ENCODE data around the gene PKMYT1.

The PKMYT1 gene

DNA sequence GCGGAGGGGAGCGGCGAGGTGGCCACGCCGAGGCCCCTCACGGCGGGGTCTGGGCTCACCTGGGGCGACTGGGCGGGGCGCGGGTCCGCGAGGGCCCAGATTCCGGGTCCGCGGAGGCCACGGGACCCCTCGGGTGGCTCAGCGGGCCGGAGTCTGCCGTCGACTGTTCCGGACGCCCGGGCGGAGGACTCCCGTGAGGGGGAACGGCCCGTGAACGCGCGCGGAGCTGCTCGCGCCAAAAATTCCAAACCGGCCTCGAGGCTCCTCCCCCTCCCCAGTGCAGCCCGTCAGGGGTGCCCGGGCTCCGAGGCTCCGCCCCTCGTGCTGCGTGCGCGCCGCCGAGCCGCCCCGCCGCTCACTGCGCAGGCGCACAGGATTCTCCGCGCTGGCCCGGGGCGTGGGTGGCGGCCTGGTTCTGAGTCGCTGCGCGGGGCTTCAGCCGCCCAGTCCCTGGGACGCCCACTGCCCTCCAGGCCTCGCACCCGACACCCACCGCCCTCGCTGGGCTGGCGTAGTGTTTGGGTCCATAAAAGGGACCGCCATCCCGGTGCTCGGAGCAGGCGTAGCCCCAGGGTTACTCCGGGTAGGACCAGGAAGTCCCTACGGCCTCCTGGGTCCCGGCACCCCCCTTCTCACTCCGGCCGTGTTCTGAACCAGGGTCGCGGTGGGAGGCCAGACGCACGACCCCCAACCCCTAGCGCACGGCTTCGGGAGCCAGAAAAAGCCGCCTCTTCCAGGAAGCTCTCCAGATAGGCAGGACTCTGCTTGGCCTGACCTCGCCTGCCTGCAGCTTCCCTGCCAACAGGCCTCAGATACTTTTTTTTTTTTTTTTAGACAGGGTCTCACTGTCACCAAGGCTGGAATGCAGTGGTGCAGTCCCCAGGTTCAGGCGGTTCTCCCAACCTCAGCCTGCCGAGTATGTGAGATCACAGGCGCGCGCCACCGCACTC lies at the start of gene PKMYT1:
PKMYT1 (minus strand) TSS at position 220 of the 950 bp plus-strand sequence. CDS start 789 bp downstream, outside the sequence.
- peak; percentile 94 for DNase-seq

DNA sequence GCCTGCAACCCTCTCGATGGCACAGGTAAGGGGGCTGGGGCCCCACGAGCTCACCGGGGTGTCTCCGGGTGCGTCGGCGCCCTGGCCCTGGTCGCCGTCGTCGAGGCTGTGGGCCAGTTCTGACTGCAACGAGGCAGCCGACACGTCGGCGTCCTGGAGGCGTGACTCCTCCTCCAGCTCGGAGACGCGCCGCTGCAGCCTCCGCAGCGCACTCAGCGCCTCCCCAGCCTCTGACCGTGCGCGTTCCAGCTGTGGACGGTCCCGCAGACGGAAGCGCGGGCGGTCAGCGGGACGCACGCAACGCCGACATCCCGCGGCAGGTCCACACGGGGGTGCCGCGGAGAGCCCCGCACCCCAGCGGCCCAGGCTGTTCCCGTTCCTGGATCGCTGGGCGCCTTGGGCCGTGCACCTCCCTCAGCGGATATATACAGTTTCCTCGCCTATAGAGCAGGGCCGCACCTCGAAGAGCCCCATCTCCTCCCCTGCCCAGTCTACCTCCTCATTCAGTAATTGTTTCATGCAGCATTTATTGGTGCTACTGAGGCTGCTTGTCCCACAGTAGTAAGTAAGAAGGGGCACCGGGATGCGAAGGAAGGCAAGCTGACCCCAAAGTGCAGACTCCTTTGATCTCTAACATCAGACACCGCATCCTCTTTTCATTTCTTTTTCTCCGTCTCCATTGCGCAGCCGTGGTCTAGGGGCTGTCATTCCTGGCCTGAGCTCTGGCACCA lies 49.4 kb upstream of the PKMYT1 start:
- DNase-seq = no peak

DNA sequence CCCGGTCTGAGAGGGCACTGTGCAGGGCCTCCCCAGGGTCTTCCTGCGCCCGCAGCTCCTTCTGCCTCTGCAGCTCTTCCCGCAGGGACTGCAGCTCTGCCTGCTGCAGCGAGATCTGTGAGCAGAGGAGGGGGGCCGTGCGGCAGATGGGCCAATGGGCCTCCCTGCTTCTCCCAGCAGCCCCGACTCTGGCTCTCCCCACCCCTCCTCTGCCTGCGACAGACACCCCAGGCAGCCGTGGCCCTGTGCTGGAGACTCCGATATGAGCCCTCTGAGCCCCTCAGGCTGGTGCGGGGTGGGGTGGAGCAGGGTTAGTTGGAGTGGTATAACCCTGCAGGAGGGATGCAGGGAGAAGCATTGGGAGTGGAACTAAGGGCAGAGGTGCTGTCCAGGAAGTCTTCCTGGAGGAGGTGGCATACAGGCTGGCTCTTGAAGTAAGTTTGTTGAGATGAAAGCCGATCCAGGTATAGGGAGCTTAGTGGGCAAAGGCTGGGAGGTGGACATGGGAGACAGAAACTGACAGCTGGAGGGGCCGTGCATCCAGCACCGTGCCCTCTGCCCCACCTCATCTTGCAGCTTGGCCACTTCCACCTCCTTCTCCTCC lies 48.6 kb upstream of the PKMYT1 start:
- no peak for DNase-seq

DNA sequence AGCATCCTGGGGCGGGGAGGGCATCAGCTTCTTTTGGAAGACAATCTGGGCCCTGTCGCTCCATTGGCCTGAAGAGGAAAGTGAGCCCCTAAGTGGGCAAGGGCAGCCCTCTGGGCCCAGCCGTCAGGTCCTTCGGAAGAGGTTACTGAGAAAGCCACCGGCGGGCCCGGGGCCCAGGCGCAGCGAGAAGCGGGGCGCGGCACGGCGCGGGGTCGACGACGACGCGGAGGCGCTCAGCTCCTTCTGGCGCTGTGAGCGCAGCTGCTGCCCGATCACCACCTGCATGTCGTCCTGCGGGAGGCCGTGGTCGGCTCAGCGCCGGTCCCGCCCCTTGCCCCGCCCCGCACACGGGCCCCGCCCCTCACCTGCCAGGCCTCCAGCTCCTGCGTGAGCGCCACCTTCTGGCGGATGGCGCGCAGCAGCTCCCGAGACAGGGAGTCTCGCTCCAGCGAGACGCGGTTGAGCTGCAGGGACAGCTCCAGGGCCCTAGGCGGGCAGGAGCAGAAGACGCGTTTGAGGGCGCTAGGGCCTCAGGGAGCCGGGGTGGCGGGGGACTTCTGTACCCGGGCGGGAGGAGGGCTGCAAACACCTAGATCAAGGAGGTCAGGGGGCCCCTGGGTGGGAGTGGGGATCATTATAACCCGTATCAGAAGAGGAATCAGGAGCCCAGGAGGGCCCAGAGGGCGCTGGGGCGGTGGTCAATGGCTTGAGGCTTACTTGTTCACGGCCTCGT lies 47.9 kb upstream of the PKMYT1 start:
- peak; percentile 83 for DNase-seq

DNA sequence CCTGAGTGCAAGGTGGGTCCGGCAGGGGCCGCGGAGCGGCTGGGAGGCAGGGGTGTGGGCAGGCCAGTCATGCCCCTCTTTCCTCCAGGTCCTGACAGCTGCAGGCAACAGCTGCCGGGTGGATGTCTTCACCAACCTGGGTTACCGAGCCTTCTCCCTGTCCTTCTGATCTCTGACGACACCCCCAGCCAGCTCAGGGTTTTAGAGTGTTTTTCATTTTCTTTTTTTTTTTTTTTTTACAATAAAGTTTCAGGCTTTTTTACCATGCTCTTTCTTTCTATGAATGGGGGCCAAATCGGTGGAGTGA lies 47.2 kb upstream of the PKMYT1 start:
- no peak for DNase-seq

DNA sequence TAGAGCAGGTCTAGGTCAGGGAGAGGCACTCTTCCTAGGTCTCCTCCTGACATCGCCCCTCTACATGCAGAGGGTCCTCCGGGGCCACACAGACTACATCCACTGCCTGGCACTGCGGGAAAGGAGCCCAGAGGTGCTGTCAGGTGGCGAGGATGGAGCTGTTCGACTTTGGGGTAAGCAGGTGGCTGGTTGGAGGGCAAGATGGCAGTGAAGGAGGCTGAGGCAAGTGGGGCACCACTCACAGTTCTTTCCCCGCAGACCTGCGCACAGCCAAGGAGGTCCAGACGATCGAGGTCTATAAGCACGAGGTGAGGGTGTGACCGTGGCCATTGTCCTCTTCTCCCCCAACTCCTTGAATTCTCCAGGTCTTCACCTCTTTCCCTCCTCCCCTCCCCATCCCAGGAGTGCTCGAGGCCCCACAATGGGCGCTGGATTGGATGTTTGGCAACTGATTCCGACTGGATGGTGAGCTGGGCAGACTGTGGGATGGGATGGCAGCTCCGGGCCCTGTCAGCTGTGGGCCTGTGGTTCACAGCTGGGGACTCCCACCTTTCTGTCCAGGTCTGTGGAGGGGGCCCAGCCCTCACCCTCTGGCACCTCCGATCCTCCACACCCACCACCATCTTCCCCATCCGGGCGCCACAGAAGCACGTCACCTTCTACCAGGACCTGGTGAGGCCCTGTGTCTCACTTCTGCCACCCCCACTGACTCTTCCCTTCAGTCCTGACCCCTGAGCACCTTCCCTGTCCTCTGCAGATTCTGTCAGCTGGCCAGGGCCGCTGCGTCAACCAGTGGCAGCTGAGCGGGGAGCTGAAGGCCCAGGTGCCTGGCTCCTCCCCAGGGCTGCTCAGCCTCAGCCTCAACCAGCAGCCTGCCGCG lies 46.6 kb upstream of the PKMYT1 start:
- DNase-seq = no peak

DNA sequence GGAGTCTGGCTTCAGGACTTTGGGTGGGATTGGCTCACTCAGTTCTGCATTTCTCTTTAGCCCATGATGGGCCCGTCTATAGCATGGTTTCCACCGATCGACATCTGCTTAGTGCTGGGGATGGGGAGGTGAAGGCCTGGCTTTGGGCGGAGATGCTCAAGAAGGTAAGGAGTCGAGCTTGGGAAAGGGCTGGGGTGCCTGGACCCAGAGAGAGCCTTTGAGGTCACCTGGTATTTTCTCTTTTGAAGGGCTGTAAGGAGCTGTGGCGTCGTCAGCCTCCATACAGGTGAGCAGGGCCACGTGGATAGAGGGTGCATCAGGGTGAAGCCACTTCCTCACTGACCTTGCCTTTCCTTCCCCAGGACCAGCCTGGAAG lies 45.7 kb upstream of the PKMYT1 start:
- DNase-seq = no peak

DNA sequence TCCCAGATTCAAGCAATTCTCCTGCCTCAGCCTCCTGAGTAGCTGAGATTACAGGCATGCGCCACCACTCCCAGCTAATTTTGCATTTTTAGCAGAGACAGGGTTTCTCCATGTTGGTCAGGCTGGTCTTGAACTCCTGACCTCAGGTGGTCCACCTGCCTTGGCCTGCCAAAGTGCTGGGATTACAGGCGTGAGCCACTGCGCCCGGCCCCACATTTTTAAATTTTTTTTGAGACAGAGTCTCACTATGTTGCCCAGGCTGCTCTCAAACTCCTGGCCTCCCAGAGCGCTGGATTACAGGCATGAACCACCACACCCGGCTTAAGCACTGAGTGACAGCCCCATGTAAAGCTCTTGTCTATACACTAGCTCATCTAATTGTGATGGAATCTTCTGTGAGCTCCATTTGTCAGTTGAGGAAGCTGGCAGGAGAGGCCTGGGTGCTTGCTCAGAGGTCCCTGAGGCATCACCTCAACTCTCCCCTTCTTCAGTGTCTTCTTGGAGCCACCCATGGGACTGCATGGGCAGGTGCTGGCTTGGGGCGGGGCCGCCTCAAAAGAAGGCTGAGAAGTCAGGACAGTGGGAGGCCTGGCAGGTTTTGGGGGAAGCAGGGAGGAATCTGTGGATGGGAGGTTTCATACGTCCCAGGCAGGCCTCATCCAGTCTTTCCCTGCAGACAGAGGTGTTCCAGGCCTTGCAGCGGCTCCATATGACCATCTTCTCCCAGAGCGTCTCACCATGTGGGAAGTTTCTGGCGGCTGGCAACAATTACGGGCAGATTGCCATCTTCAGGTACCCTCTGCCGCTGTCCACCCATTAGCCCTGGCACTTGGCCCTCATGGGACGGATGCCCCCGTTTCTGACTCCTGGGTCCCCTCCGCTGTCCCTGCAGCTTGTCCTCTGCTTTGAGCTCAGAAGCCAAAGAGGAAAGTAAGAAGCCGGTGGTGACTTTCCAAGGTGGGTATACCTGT lies 45.1 kb upstream of the PKMYT1 start:
- DNase-seq = no peak

DNA sequence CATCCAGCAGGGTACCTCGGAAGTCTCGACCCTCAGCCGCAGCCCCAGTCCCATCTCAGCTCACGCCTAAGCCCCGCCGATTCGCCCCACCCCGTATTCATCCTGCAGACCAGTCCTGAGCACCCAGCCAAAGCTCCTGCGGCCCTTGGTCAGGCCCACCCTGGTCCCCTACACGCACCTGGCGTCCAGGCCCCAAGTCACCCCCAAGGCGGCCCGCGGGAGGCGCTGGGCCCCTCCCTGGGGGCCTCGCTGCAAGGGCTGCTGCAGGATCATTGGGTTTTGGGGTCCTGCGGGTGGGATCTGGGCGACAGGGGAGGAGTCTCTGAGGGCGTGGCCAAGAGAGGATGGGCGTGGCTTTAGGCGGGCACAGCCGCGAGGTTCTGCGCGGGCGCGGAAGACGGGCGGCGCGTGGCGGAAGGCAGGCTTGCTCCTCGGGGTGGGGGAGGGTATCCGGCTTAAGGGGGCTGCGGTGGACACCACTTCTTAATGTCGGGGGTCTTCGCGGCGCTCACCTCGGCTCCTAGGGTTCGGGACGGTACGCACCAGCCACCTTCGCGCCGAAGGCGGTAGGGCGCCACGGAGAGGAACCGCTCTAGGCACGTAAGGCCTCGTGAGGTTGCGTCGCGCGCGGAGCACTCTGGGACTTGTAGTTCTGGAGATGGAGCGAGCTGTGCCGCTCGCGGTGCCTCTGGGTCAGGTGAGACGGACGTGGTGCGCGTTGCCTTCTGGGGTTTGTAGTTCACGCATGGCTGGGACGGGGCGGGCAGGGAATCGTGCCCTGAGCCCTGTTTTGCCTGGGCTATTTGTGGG lies 43.6 kb upstream of the PKMYT1 start, which contains the start of the genes HCFC1R1 and THOC6:
HCFC1R1 (minus strand) TSS at position 274 of the 810 bp plus-strand sequence; CDS start at position 273, 1 bp downstream.
THOC6 (plus strand) TSS at position 367 of the 810 bp plus-strand sequence; CDS start at position 659, 292 bp downstream.
- peak; percentile 91 for DNase-seq

DNA sequence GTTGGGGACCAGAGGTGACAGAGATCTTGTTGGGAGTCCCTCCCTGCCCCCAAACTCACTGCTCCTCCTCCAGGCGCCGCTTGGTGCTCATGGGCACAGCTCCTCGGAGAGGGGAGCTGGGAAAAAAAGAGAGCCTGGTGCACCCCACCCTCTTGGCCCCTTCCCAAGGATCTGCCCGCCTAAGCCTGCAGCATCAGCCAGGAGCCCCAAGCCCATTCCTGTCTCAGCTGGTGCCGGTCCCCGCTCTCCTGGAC lies 43.1 kb upstream of the PKMYT1 start:
- DNase-seq = no peak

DNA sequence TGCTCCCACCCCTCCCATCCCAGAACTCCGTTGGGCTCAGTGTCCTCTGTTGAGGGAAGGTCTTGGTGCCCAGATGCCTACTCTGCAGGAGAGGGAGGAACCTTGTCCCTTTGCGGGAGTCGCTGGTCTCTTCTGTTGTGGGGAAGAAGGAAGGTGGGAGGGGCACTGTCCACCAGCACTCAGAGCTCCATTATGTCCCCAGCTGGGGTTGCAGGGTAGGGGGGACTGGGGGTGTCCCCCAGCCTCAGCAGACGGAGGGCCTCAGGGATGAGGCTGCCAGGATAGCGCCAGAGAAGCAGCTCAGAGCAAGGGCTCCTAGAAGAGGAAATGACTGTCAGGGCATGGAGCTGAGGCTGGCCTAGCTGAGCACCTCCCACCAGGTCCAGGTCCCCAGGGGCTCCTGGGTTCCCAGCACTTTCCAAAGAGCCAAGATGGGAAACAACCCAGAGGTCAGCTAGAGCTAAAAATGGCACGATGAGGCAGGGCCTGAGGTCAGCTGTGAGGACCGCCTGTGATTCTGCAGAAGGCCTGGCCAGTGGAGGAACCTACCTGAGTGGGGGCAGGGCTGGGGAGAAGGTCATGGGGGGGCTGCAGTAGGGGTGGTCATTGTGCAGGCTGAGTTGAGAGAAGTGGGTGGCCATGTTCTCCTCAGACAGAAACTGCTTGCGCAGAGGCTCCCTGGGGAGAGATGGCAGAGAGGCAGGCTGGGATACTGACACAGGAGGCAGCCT lies 42.6 kb upstream of the PKMYT1 start:
- no peak for DNase-seq

DNA sequence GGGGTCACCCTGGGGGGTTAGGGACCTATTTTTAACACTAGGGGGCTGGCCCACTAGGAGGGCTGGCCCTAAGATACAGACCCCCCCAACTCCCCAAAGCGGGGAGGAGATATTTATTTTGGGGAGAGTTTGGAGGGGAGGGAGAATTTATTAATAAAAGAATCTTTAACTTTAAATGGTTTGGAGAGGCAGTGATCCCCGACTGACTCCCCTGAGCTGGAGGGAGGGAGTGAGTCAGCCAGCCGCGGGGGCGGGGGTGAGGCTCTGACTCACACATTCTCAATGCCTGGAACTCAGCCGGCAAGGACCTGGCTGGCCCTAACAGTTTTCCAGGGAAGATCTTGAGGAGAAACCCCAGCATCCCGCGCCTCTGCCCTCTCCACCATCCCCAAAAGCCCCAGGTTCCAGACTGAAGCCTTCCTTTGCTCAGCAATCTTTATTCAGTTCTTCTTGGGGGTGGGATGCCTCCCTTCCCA lies 42.0 kb upstream of the PKMYT1 start:
- peak; percentile 93 for DNase-seq

DNA sequence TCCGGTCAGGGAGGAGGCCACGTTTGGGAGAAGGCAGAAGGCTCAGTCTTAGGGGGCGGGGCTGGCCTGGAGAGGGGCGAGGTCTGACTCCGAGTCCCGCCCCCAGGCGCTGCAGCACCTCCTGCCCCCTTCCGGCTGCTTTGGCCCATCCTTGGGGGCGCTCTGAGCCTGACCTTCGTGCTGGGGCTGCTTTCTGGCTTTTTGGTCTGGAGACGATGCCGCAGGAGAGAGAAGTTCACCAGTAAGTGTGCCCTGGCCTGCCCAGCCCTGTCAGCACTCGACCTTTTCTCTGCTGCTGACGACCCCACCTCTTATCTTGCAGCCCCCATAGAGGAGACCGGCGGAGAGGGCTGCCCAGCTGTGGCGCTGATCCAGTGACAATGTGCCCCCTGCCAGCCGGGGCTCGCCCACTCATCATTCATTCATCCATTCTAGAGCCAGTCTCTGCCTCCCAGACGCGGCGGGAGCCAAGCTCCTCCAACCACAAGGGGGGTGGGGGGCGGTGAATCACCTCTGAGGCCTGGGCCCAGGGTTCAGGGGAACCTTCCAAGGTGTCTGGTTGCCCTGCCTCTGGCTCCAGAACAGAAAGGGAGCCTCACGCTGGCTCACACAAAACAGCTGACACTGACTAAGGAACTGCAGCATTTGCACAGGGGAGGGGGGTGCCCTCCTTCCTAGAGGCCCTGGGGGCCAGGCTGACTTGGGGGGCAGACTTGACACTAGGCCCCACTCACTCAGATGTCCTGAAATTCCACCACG lies 41.4 kb upstream of the PKMYT1 start:
- peak; percentile 81 for DNase-seq

DNA sequence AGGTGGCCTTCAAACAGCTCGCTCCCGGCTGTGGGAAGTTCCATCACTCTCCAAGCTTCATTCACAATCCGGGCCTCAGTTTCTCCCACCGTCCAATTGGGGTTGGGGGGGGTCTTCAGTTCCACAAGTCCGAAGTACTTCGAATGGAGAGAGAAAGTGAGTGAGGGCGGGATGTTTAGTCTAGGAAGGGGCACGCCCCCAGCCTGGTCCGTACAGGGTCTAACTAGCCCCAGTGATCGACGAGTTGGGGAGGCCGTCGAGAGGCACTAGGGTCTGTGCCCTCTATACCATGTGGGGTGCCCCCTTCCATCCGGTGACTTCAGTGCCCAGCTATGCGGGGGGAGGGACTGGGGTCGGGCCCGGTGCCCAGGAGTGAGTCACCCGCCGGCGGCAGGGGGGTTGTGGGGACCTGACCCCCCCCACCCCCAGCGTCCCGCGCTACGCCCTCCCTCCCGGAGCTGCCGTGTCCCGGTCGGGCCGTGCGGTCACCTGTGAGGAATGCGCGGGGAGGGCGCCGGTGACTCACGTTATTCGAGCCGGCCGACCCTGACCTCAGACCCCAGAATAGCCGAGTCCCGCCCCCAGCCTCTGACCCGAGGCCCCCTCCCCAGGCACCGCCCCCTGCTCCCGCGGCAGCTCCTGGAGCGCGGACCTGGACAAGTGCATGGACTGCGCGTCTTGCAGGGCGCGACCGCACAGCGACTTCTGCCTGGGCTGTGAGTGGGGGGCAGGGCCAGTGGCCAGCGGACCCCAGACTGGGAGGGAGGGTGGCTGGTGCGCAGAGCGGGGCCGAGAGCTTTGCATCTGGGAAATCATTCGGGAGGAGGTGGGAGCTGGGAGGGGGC lies 40.6 kb upstream of the PKMYT1 start:
- DNase-seq = peak; percentile 63

DNA sequence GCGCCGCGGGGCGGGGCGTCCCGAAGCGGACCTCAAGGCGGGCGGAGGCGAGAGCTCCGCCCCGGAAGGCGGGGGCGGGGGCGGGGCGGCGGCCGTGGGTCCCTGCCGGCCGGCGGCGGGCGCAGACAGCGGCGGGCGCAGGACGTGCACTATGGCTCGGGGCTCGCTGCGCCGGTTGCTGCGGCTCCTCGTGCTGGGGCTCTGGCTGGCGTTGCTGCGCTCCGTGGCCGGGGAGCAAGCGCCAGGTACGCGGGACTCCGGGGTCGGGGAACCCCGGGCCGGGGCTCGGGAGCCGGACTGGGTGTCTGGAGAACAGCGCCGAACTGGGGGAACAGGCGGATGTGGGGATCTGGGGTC lies 40.0 kb upstream of the PKMYT1 start, which contains the start of gene TNFRSF12A:
TNFRSF12A (plus strand) TSS at position 122 of the 357 bp plus-strand sequence; CDS start at position 152, 30 bp downstream.
- DNase-seq = peak; percentile 44

DNA sequence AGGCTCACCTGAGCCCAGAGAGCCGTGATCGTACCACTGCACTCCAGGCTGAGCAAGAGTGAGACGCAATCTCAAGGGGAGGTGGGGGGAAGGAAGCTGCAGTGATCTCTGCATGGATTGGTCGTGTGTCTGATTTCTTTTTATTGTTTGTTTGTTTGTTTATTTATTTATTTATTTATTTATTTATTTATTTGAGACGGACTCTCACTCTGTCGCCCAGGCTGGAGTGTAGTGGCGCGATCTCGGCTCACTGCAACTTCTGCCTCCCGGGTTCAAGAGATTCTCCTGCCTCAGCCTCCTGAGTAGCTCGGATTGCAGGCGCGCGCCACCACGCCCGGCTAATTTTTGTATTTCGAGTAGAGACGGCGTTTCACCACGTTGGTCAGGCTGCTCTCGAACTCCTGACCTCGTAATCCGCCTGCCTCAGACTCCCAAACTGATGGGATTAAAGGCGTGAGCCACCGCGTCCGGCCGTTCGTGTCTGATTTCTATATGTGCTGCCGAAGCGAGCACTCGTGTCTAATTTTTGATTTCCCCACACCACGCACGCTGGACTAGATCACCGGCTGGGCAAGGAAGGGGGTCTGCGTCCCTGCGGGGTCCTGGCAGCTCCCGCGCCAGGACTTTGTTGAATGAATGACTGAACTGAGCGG lies 39.5 kb upstream of the PKMYT1 start:
- DNase-seq = no peak
